ENCODE measurements around the gene FAM20C. TPM values are rescaled to one million over a fixed set of nuclear protein-coding genes. Genes with fewer than 3 reads are reported as not detected.

FAM20C gene
- total RNA-seq, 4 donors from 2014 or later, result 9.6 to 35.3 (median 18.6) TPM

GRCh38 chr7:166338-167060, 25.9 kb upstream of the FAM20C start:
- no peaks in the 10 kb centered on the region for H3K4me1 ChIP-seq
- no peak for TF ChIP-seq POLR2A (IDR thresholded peaks at IDR 0.05)
- TF ChIP-seq, protein P1, sequence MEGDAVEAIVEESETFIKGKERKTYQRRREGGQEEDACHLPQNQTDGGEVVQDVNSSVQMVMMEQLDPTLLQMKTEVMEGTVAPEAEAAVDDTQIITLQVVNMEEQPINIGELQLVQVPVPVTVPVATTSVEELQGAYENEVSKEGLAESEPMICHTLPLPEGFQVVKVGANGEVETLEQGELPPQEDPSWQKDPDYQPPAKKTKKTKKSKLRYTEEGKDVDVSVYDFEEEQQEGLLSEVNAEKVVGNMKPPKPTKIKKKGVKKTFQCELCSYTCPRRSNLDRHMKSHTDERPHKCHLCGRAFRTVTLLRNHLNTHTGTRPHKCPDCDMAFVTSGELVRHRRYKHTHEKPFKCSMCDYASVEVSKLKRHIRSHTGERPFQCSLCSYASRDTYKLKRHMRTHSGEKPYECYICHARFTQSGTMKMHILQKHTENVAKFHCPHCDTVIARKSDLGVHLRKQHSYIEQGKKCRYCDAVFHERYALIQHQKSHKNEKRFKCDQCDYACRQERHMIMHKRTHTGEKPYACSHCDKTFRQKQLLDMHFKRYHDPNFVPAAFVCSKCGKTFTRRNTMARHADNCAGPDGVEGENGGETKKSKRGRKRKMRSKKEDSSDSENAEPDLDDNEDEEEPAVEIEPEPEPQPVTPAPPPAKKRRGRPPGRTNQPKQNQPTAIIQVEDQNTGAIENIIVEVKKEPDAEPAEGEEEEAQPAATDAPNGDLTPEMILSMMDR (IDR thresholded peaks at IDR 0.05 in 4 of 5, conservative IDR thresholded peaks at IDR 0.05 in 1 of 5), result no peak
- intact Hi-C loops (cut with DNase I; ENCODE audit: low total_unique reads) (no loop called here), in situ Hi-C loops (cut with MboI; ENCODE audit: low sequenced_read_pairs in 4 of 4) (no loop called here)
- no peaks in the 10 kb centered on the region for H3K9me3 ChIP-seq
- no peaks in the 10 kb centered on the region for H3K36me3 ChIP-seq
- ATAC-seq, result no peak
- no peak overlapping the region for H3K27ac ChIP-seq
- H3K27me3 ChIP-seq, result no peaks in the 10 kb centered on the region
- no peak for DNase-seq
- H3K4me3 ChIP-seq, result no peak overlapping the region

DNA sequence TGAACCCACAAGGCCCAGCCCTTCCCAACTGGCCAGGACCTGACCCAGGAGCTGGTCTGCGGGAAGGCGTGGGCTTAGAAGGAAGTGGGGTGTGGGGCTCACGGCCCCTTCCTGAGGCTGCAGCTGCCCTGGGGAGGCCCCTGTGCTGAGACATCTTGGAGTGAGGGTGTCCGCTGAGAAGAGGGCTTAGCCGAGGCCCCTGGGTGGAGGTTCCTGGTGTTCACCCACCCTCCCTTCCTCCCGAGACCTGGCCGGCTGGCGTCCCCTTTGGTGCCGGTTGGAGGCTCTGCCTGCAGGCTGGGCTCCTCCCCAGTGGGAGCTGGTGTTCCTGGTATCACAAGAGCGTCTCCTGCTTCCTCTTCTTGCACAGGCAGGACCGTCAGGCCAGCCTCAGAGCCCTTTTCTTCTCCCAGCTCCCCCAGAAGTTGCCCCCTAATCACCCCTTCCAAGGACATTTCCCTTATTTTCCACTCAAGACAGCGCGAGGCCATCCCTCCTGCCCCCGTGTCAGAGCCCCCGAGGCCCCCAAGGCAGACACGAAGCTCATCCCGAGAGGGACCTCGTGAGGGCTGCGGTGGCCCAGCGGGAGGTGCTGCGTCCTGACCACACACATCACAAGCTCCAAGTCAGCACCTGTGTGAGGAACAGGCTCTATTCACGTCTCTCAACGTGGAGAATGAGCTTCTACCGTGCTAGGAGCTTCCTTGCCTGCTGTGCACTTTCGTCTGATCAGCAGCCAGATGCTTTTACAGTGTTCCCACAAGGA, 25.1 kb upstream of the FAM20C start:
- Histone ChIP-seq H3K27ac (no peak overlapping the region), H3K36me3 (no peaks in the 10 kb centered on the region), H3K4me3 (no peak overlapping the region), H3K27me3 (no peaks in the 10 kb centered on the region), H3K4me1 (no peaks in the 10 kb centered on the region), H3K9me3 (no peaks in the 10 kb centered on the region)
- intact Hi-C loops (cut with DNase I; ENCODE audit: low total_unique reads) (no loop called here), in situ Hi-C loops (cut with MboI; ENCODE audit: low sequenced_read_pairs in 4 of 4) (no loop called here)
- no peak for TF ChIP-seq POLR2A (IDR thresholded peaks at IDR 0.05)
- TF ChIP-seq, protein P1 (IDR thresholded peaks at IDR 0.05 in 4 of 5, conservative IDR thresholded peaks at IDR 0.05 in 1 of 5), result no peak
- ATAC-seq, result no peak
- no peak for DNase-seq

DNA sequence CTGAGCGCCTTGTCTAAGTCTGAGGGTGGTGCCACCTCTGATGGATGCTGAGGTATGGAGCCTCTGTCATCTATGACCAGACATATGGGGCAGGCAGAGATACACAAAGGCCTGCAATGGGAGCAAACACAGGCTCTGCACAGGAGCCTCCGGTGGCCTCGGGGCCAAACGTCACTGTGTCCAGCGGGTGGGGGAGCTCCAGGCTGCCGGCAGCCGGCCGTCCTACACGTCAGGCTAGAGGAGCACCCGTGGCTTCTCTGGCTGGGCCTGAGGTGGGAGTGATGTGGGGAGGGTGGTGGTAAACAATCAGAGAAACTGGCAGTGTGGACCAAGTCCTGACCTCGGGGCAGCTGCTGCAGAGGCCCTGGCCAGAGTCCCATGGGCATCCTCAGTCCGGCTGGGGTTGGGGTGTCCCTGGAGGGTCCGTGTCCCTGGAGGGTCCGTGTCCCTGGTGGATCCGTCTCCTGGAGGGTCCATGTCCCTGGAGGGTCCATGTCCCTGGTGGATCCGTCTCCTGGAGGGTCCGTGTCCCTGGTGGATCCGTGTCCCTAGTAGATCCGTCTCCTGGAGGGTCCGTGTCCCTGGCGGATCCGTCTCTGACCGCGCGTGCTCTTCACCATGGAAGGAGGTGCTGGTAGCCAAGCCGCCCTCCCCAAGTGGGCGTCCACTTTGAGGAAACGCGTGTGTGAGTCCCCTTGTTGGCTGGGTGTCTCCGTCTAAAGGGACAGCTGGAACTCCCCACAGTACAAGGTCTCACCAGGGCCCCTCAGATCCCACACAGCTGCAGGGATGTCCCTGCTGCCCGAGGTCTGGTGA, 24.2 kb upstream of the FAM20C start:
- TF ChIP-seq POLR2A (IDR thresholded peaks at IDR 0.05), result no peak
- TF ChIP-seq, protein P1 (IDR thresholded peaks at IDR 0.05 in 4 of 5, conservative IDR thresholded peaks at IDR 0.05 in 1 of 5), result no peak

GRCh38 chr7:169276-170172, 22.8 kb upstream of the FAM20C start:
- in situ Hi-C loops (cut with MboI; ENCODE audit: low sequenced_read_pairs in 4 of 4), result no loop called here
- ATAC-seq (no peak), DNase-seq (no peak)
- no peak overlapping the region for H3K27ac ChIP-seq
- H3K4me1 ChIP-seq, result peaks cover 5 to 6% of the 10 kb centered on the region in 2 donors
- TF ChIP-seq, protein P1 (IDR thresholded peaks at IDR 0.05 in 4 of 5, conservative IDR thresholded peaks at IDR 0.05 in 1 of 5), result no peak
- no peak for TF ChIP-seq POLR2A (IDR thresholded peaks at IDR 0.05)
- no peaks in the 10 kb centered on the region for H3K27me3 ChIP-seq
- no peaks in the 10 kb centered on the region for H3K9me3 ChIP-seq
- intact Hi-C loops (cut with DNase I; ENCODE audit: low total_unique reads), result no loop called here
- no peaks in the 10 kb centered on the region for H3K36me3 ChIP-seq
- H3K4me3 ChIP-seq, result no peak overlapping the region

More for the DNA sequence above, 24.2 kb upstream of the FAM20C start:
- no peaks in the 10 kb centered on the region for H3K4me1 ChIP-seq
- H3K4me3 ChIP-seq, result no peak overlapping the region
- H3K9me3 ChIP-seq, result no peaks in the 10 kb centered on the region
- ATAC-seq (no peak), DNase-seq (no peak)
- intact Hi-C loops (cut with DNase I; ENCODE audit: low total_unique reads), result no loop called here
- H3K36me3 ChIP-seq, result no peaks in the 10 kb centered on the region
- H3K27me3 ChIP-seq, result no peaks in the 10 kb centered on the region
- in situ Hi-C loops (cut with MboI; ENCODE audit: low sequenced_read_pairs in 4 of 4), result no loop called here
- no peak overlapping the region for H3K27ac ChIP-seq

Data from gastrocnemius medialis (tissue), 4 donors.